HG02763 (cell line): Measurements from ENCODE around the gene ZSCAN16.

Experiments used
- ATAC-seq: cut with Tn5 transposase; IDR thresholded peaks from one replicate; pipeline ENCODE4 v1.9.1; 2021; ENCODE audit warnings: mild to moderate bottlenecking, moderate library complexity; ENCODE audit not compliant: unreplicated experiment

ZSCAN16 gene

GRCh38 chr6:28167926-28168325 lies 43.5 kb downstream of the ZSCAN16 start:
- no peak for ATAC-seq

- no peak for ATAC-seq
Observed at GRCh38 chr6:28171271-28171670, 46.9 kb downstream of the ZSCAN16 start.

- ATAC-seq, result no peak
Observed at GRCh38 chr6:28172006-28172405, 47.6 kb downstream of the ZSCAN16 start.

GRCh38 chr6:28176373-28176772 lies 52.0 kb downstream of the ZSCAN16 start:
- ATAC-seq, result no peak
